NCI-H2196 treated with DMSO at 0.1 percent for 48 hours (cell line): Measurements from ENCODE around the gene EXOSC3.
"Not testable (repeated sequence)": the region's sequence is repeated elsewhere in the genome, so short reads cannot be mapped to it uniquely, and the experiment has no call there.

Experiments used
- DNase-seq: peaks from one replicate; lab custom pipeline; 2025; ENCODE audit not compliant: unreplicated experiment; lab: John Stamatoyannopoulos, UW

EXOSC3 gene

GRCh38 chr9:37776328-37776727 is 8.5 kb downstream of the EXOSC3 start:
- DNase-seq = no peak

- DNase-seq = no peak
Observed at GRCh38 chr9:37775216-37775919, 9.5 kb downstream of the EXOSC3 start.

- no peak for DNase-seq
Observed at GRCh38 chr9:37769995-37770394, 14.9 kb downstream of the EXOSC3 start.

GRCh38 chr9:37769306-37769705 is 15.6 kb downstream of the EXOSC3 start:
- DNase-seq = no peak

GRCh38 chr9:37765263-37765662 is 19.6 kb downstream of the EXOSC3 start:
- not testable (repeated sequence) for DNase-seq

- no peak for DNase-seq
Observed at GRCh38 chr9:37761511-37761910, 23.4 kb downstream of the EXOSC3 start.

GRCh38 chr9:37760416-37761161 is 24.3 kb downstream of the EXOSC3 start:
- DNase-seq = no peak

- no peak for DNase-seq
Observed at GRCh38 chr9:37758747-37759146, 26.1 kb downstream of the EXOSC3 start.

GRCh38 chr9:37753489-37754190 is 31.2 kb downstream of the EXOSC3 start, which contains the start of gene TRMT10B:
TSS of gene TRMT10B (plus strand) at chr9:37753805. CDS start at chr9:37761932, 8,127 bp downstream.
- DNase-seq = peak; percentile 48

- no peak for DNase-seq
Observed at GRCh38 chr9:37752642-37753488, 32.0 kb downstream of the EXOSC3 start.

- DNase-seq = not testable (repeated sequence)
Observed at GRCh38 chr9:37752112-37752511, 32.8 kb downstream of the EXOSC3 start.

- not testable (repeated sequence) for DNase-seq
Observed at GRCh38 chr9:37751704-37752103, 33.2 kb downstream of the EXOSC3 start.

- no peak for DNase-seq
Observed at GRCh38 chr9:37751186-37751585, 33.7 kb downstream of the EXOSC3 start.

- no peak for DNase-seq
Observed at GRCh38 chr9:37749129-37749528, 35.7 kb downstream of the EXOSC3 start.

- peak; percentile 52 for DNase-seq
Observed at GRCh38 chr9:37747271-37747753, 37.6 kb downstream of the EXOSC3 start.

- no peak for DNase-seq
Observed at GRCh38 chr9:37746448-37747270, 38.2 kb downstream of the EXOSC3 start.

- DNase-seq = no peak
Observed at GRCh38 chr9:37745970-37746369, 38.9 kb downstream of the EXOSC3 start.

GRCh38 chr9:37740631-37741328 is 44.1 kb downstream of the EXOSC3 start:
- no peak for DNase-seq

- no peak for DNase-seq
Observed at GRCh38 chr9:37740128-37740527, 44.7 kb downstream of the EXOSC3 start.
